HepG2 (cell line): Measurements from ENCODE around the gene TRERF1. TPM values are rescaled to one million over a fixed set of nuclear protein-coding genes. Genes with fewer than 3 reads are reported as not detected.
A peak's percentile ranks its signal among the peaks of the same experiment; 100 is the strongest.

ENCODE experiments used
- CBX5 ChIP-seq: sonication (generic); formaldehyde crosslinking; IDR thresholded peaks from 2 replicates; pipeline ENCODE4 v1.4.0; 2020; ENCODE audit warnings: missing genetic modification reagents, borderline replicate concordance
- FOXA3 ChIP-seq: IDR thresholded peaks from 2 replicates; pipeline ENCODE4 v1.6.1; 2016; ENCODE audit warnings: missing genetic modification reagents, missing compliant biosample characterization
- FOXK1 ChIP-seq: sonication (generic); formaldehyde crosslinking; IDR thresholded peaks from 2 replicates; pipeline ENCODE4 v1.4.0; 2020; ENCODE audit warnings: low read depth, missing genetic modification reagents, borderline replicate concordance
- GABPA ChIP-seq, 2 experiments: IDR thresholded peaks; 2 replicates each; pipeline ENCODE4 v1.6.1; 2011 to 2016; ENCODE audit warnings: low read depth in 2 of 2, low read length in 1 of 2, missing biosample characterization in 1 of 2, missing genetic modification characterization in 1 of 2
- HDAC2 ChIP-seq: sonication (generic); formaldehyde crosslinking; IDR thresholded peaks from 2 replicates; pipeline ENCODE4 v1.4.0; 2020; ENCODE audit warnings: missing genetic modification reagents
- HMGXB4 ChIP-seq, 2 experiments: sonication (generic) in 1 of 2; formaldehyde crosslinking in 1 of 2; IDR thresholded peaks; 2 replicates each; pipeline versions ENCODE4 v1.4.0 to v1.6.1; 2018 to 2020; ENCODE audit warnings: missing genetic modification reagents in 2 of 2, borderline replicate concordance in 1 of 2, low read depth in 1 of 2, mild to moderate bottlenecking in 1 of 2, missing biosample characterization in 1 of 2
- JUNB ChIP-seq: sonication (generic); formaldehyde crosslinking; IDR thresholded peaks from 2 replicates; pipeline ENCODE4 v1.8.0; 2022; ENCODE audit warnings: missing genetic modification reagents, mild to moderate bottlenecking, borderline replicate concordance
- LCORL ChIP-seq, 2 experiments: fragments of 450-650 bp in 1 of 2; sonication (generic) in 1 of 2; formaldehyde crosslinking in 1 of 2; IDR thresholded peaks; 2 replicates each; pipeline versions ENCODE4 v1.5.0 to v1.6.1; 2017 to 2020; ENCODE audit warnings: antibody characterized with exemption in 1 of 2, missing genetic modification reagents in 1 of 2
- MIXL1 ChIP-seq: IDR thresholded peaks from 2 replicates; pipeline ENCODE4 v1.6.1; 2016
- PAXIP1 ChIP-seq: sonication (generic); formaldehyde crosslinking; conservative IDR thresholded peaks from 2 replicates; pipeline ENCODE4 v1.4.0; 2020; ENCODE audit warnings: mild to moderate bottlenecking, missing genetic modification reagents, moderate library complexity
- REXO4 ChIP-seq: sonication (generic); formaldehyde crosslinking; IDR thresholded peaks from 2 replicates; pipeline ENCODE4 v1.8.0; 2022; ENCODE audit warnings: missing genetic modification reagents, mild to moderate bottlenecking, borderline replicate concordance
- TCF12 ChIP-seq, 2 experiments: fragments of 450-650 bp in 1 of 2; sonication (generic) in 1 of 2; formaldehyde crosslinking in 1 of 2; IDR thresholded peaks; 2 replicates each; pipeline versions ENCODE4 v1.6.1 to v1.8.0; 2017 to 2022; ENCODE audit warnings: antibody characterized with exemption in 1 of 2, mild to moderate bottlenecking in 1 of 2, missing genetic modification reagents in 1 of 2, moderate library complexity in 1 of 2
- ZMYM3 ChIP-seq: sonication (generic); formaldehyde crosslinking; IDR thresholded peaks from 2 replicates; pipeline ENCODE4 v1.5.1; 2020; ENCODE audit warnings: mild to moderate bottlenecking, missing genetic modification reagents
- ZNF350 ChIP-seq: sonication (generic); formaldehyde crosslinking; IDR thresholded peaks from 2 replicates; pipeline ENCODE4 v1.4.0; 2020; ENCODE audit warnings: mild to moderate bottlenecking, low read depth, missing genetic modification reagents, borderline replicate concordance
- ZNF503 ChIP-seq: sonication (generic); formaldehyde crosslinking; IDR thresholded peaks from 2 replicates; pipeline ENCODE4 v1.4.0; 2020; ENCODE audit warnings: missing genetic modification reagents
- ZNF605 ChIP-seq: sonication (generic); formaldehyde crosslinking; IDR thresholded peaks from 2 replicates; pipeline ENCODE4 v1.8.0; 2022; ENCODE audit warnings: mild to moderate bottlenecking, missing genetic modification reagents
- polyA plus RNA-seq, 8 experiments: library from polyadenylated mRNA; depleted of rRNA in 3 of 8; stranded (reverse) in 7 of 8; unstranded in 1 of 8; fragments of >200 nt; fragmentation: Illumina TruSeq in 4 of 8; extraction: Trizol in 4 of 8; gene quantifications; 2 replicates each; pipeline versions ENCODE4 v1.2.1 to v1.2.3, GENCODE V29; 2011 to 2016; ENCODE audit warnings: low read depth in 4 of 8, missing spikeins in 1 of 8, mixed read lengths in 1 of 8; ENCODE audit not compliant: insufficient read depth in 1 of 8
- total RNA-seq, 5 experiments: library from RNA; depleted of rRNA; stranded (reverse); fragments of >200 nt; fragmentation: Illumina TruSeq; extraction: Trizol; gene quantifications; 2 replicates each; pipeline ENCODE4 v1.2.3, GENCODE V29; 2016; ENCODE audit warnings: low read depth in 1 of 5
- TF ChIP-seq, protein P1 (sequence below): sonication (generic); formaldehyde crosslinking; IDR thresholded peaks from 2 replicates; pipeline ENCODE4 v1.4.0; 2020; ENCODE audit warnings: missing genetic modification reagents, mild to moderate bottlenecking, borderline replicate concordance

Gene TRERF1
- total and polyA plus RNA-seq, 2 of the 13 experiments (the other 11 are each of a cell fraction or from before 2014, with no cell fraction given), result 0.02 TPM; not detected in 1

DNA sequence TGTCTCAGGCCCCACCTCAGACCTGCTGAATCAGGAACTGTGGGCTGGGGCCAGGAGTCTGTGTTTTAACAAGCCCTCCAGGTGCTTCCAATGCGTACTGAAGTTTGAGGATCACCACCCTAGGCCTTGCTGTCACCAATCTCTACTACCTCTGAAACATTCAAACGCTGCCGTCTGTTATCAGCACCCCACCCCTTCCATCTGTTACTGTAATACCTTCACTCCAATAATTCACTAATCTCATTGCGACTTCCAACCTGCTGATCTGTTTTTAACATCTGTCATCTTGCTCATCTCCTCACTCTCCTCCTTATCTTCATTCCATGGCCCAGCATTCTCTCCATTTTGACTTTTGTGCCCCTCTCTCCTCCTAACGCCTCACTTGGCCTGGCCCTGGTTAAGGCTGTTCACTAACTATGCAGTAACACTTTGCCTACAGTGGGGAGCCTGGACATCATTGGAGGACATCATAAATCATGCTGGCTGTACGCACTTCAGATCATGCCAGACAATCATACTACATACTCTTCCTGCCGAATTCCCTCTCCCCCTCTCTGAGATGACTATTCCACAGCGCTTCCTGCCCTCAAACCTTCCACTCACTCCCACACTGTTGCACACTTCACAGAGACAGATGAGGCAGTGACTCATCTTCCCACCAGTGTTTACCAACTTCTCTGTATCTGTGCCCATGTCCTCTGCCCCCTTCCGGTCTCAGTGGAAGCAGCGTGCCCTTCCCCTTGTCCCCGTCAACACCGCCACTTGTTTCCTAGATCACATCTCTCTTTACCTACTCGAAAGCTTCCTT is 254.0 kb downstream of the TRERF1 start (continued):
- TF ChIP-seq REXO4 (CRISPR knock-in tag) (no peak), ZNF350 (CRISPR knock-in tag) (peak; percentile 48; the same call in 1 of the 2 replicates), PAXIP1 (CRISPR knock-in tag) (peak; percentile 54), HDAC2 (CRISPR knock-in tag) (peak; percentile 62; the same call in 1 of the 2 replicates), CBX5 (peak; percentile 57; the same call in 1 of the 2 replicates), ZMYM3 (CRISPR knock-in tag) (0 out of 2 replicates have a peak, but pooled peaks have one; percentile 19), LCORL (IDR thresholded peaks at IDR 0.05) (no peak), LCORL (CRISPR knock-in tag; IDR thresholded peaks at IDR 0.05) (peak; percentile 54; the same call in 1 of the 2 replicates), ZNF503 (CRISPR knock-in tag) (peak; percentile 23; the same call in 1 of the 2 replicates), FOXK1 (CRISPR knock-in tag) (peak; percentile 83; the same call in 1 of the 2 replicates), MIXL1 (CRISPR knock-in tag) (peak; percentile 29; the same call in 1 of the 2 replicates), JUNB (CRISPR knock-in tag) (peak; percentile 77), TCF12 (IDR thresholded peaks at IDR 0.05) (no peak), TCF12 (CRISPR knock-in tag; IDR thresholded peaks at IDR 0.05) (0 out of 2 replicates have a peak, but pooled peaks have one; percentile 29), ZNF605 (0 out of 2 replicates have a peak, but pooled peaks have one; percentile 36), FOXA3 (CRISPR knock-in tag) (peak; percentile 92), HMGXB4 (CRISPR knock-in tag; IDR thresholded peaks at IDR 0.05; ENCODE audit: borderline replicate concordance in 1 of 2, low read depth in 1 of 2) (peak in 1 of 2 experiments; percentile 50; a peak in 1 of 4 replicates), GABPA (IDR thresholded peaks at IDR 0.05; ENCODE audit: low read depth, low read length) (no peak), GABPA (CRISPR knock-in tag; IDR thresholded peaks at IDR 0.05; ENCODE audit: low read depth) (peak; percentile 76)
- TF ChIP-seq, protein P1, sequence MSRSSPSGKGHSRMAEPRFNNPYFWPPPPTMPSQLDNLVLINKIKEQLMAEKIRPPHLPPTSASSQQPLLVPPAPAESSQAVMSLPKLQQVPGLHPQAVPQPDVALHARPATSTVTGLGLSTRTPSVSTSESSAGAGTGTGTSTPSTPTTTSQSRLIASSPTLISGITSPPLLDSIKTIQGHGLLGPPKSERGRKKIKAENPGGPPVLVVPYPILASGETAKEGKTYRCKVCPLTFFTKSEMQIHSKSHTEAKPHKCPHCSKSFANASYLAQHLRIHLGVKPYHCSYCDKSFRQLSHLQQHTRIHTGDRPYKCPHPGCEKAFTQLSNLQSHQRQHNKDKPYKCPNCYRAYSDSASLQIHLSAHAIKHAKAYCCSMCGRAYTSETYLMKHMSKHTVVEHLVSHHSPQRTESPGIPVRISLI, result no peak
